ENCODE measurements around the gene MIPEP. TPM values are rescaled to one million over a fixed set of nuclear protein-coding genes. Genes with fewer than 3 reads are reported as not detected.

Gene MIPEP
- total and polyA plus RNA-seq, 9 of the 15 experiments (the other 6 are each of a cell fraction or from before 2014, with no cell fraction given) = 1.7 to 19.3 (median 13.1) TPM

GRCh38 chr13:23695711-23696464, 193.3 kb downstream of the MIPEP start (continued):
- no peak for TF ChIP-seq FOXP4 (CRISPR knock-in tag; IDR thresholded peaks at IDR 0.05; ENCODE audit: borderline replicate concordance)
- no peak for TF ChIP-seq ZNF277 (CRISPR knock-in tag; IDR thresholded peaks at IDR 0.05; ENCODE audit: borderline replicate concordance)
- no peak for TF ChIP-seq SMAD2 (IDR thresholded peaks at IDR 0.05; ENCODE audit: low read depth, low read length)
- TF ChIP-seq HMG20A (CRISPR knock-in tag; conservative IDR thresholded peaks at IDR 0.05) = no peak
- TF ChIP-seq MYBL2 (IDR thresholded peaks at IDR 0.05; ENCODE audit: low read depth) = no peak
- TF ChIP-seq MYBL2 (CRISPR knock-in tag; IDR thresholded peaks at IDR 0.05; ENCODE audit: borderline replicate concordance) = no peak
- TF ChIP-seq DDX20 (tag; IDR thresholded peaks at IDR 0.05; ENCODE audit: low read depth) = no peak
- TF ChIP-seq ETS1 (conservative IDR thresholded peaks at IDR 0.05; ENCODE audit: control insufficient read depth, low read depth, low read length) = no peak
- TF ChIP-seq ELF2 (CRISPR knock-in tag; IDR thresholded peaks at IDR 0.05) = no peak
- no peak for TF ChIP-seq CTBP1 (IDR thresholded peaks at IDR 0.05; ENCODE audit: borderline replicate concordance)

All from K562 (cell line).